ENCODE measurements around the gene CEACAM16. TPM values are rescaled to one million over a fixed set of nuclear protein-coding genes. Genes with fewer than 3 reads are reported as not detected.
A peak's percentile ranks its signal among the peaks of the same experiment; 100 is the strongest.

Gene CEACAM16
- total and polyA plus RNA-seq, 10 of the 15 experiments (the other 5 are each of a cell fraction or from before 2014, with no cell fraction given), result not detected

DNA sequence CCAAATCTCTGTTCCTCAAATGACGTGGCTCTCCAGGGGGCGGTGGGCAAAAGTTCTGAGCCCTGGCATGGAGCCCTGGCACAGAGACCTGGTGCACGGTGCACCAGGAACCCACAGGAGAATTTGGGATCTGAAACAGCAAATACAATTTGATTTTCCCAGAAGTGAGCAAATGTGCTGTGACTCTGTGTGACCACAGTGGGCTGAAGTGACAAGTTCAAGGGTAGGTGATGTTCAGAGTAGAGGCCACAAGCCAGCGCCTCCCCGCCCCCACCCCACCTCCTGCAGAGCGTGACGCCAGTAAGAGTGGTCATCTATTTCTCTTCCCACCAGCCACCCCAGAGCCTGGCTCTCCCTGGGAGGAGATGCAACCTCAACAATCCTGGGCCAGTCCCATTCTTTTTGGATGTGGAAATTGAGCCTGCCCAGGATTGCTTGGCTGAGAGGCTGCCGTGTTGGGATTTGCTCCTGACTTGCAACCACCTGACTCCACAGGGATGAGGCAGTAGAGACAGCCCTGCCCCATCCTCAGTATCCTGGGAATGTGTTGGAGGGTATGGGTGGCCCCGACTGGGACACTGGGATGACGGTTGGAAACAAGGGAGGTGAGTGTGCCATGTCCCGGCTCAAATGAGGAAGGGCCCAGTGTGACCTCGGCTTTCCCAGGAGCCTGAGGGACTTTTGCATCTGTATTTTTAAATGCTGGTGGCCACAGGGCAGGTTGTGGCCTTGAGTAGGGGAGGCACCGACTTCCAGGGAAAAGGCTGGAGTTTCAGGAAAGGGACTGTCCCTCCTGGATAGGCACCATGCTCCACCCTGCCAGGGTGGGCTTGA is 38.5 kb downstream of the CEACAM16 start (continued):
- TF ChIP-seq, protein P1, sequence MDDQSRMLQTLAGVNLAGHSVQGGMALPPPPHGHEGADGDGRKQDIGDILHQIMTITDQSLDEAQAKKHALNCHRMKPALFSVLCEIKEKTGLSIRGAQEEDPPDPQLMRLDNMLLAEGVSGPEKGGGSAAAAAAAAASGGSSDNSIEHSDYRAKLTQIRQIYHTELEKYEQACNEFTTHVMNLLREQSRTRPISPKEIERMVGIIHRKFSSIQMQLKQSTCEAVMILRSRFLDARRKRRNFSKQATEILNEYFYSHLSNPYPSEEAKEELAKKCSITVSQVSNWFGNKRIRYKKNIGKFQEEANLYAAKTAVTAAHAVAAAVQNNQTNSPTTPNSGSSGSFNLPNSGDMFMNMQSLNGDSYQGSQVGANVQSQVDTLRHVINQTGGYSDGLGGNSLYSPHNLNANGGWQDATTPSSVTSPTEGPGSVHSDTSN (IDR thresholded peaks at IDR 0.05; ENCODE audit: insufficient replicate concordance, low read depth, low read length), result no peak
- no peak for TF ChIP-seq MYC (IDR thresholded peaks at IDR 0.05; ENCODE audit: insufficient read depth, insufficient read length, insufficient replicate concordance, low read length, severe bottlenecking)
- TF ChIP-seq, protein P2, sequence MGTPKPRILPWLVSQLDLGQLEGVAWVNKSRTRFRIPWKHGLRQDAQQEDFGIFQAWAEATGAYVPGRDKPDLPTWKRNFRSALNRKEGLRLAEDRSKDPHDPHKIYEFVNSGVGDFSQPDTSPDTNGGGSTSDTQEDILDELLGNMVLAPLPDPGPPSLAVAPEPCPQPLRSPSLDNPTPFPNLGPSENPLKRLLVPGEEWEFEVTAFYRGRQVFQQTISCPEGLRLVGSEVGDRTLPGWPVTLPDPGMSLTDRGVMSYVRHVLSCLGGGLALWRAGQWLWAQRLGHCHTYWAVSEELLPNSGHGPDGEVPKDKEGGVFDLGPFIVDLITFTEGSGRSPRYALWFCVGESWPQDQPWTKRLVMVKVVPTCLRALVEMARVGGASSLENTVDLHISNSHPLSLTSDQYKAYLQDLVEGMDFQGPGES (IDR thresholded peaks at IDR 0.05), result no peak
- TF ChIP-seq YBX1 (IDR thresholded peaks at IDR 0.05), result no peak
- TF ChIP-seq HDGF (IDR thresholded peaks at IDR 0.05), result no peak; the same call in 1 of the 2 replicates
- TF ChIP-seq, protein P3, sequence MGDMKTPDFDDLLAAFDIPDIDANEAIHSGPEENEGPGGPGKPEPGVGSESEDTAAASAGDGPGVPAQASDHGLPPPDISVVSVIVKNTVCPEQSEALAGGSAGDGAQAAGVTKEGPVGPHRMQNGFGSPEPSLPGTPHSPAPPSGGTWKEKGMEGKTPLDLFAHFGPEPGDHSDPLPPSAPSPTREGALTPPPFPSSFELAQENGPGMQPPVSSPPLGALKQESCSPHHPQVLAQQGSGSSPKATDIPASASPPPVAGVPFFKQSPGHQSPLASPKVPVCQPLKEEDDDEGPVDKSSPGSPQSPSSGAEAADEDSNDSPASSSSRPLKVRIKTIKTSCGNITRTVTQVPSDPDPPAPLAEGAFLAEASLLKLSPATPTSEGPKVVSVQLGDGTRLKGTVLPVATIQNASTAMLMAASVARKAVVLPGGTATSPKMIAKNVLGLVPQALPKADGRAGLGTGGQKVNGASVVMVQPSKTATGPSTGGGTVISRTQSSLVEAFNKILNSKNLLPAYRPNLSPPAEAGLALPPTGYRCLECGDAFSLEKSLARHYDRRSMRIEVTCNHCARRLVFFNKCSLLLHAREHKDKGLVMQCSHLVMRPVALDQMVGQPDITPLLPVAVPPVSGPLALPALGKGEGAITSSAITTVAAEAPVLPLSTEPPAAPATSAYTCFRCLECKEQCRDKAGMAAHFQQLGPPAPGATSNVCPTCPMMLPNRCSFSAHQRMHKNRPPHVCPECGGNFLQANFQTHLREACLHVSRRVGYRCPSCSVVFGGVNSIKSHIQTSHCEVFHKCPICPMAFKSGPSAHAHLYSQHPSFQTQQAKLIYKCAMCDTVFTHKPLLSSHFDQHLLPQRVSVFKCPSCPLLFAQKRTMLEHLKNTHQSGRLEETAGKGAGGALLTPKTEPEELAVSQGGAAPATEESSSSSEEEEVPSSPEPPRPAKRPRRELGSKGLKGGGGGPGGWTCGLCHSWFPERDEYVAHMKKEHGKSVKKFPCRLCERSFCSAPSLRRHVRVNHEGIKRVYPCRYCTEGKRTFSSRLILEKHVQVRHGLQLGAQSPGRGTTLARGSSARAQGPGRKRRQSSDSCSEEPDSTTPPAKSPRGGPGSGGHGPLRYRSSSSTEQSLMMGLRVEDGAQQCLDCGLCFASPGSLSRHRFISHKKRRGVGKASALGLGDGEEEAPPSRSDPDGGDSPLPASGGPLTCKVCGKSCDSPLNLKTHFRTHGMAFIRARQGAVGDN (IDR thresholded peaks at IDR 0.05), result peak; percentile 51
- TF ChIP-seq, protein P4, sequence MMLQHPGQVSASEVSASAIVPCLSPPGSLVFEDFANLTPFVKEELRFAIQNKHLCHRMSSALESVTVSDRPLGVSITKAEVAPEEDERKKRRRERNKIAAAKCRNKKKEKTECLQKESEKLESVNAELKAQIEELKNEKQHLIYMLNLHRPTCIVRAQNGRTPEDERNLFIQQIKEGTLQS (IDR thresholded peaks at IDR 0.05; ENCODE audit: borderline replicate concordance, extremely low read depth, low read depth, low read length), result no peak
- TF ChIP-seq, protein P5, sequence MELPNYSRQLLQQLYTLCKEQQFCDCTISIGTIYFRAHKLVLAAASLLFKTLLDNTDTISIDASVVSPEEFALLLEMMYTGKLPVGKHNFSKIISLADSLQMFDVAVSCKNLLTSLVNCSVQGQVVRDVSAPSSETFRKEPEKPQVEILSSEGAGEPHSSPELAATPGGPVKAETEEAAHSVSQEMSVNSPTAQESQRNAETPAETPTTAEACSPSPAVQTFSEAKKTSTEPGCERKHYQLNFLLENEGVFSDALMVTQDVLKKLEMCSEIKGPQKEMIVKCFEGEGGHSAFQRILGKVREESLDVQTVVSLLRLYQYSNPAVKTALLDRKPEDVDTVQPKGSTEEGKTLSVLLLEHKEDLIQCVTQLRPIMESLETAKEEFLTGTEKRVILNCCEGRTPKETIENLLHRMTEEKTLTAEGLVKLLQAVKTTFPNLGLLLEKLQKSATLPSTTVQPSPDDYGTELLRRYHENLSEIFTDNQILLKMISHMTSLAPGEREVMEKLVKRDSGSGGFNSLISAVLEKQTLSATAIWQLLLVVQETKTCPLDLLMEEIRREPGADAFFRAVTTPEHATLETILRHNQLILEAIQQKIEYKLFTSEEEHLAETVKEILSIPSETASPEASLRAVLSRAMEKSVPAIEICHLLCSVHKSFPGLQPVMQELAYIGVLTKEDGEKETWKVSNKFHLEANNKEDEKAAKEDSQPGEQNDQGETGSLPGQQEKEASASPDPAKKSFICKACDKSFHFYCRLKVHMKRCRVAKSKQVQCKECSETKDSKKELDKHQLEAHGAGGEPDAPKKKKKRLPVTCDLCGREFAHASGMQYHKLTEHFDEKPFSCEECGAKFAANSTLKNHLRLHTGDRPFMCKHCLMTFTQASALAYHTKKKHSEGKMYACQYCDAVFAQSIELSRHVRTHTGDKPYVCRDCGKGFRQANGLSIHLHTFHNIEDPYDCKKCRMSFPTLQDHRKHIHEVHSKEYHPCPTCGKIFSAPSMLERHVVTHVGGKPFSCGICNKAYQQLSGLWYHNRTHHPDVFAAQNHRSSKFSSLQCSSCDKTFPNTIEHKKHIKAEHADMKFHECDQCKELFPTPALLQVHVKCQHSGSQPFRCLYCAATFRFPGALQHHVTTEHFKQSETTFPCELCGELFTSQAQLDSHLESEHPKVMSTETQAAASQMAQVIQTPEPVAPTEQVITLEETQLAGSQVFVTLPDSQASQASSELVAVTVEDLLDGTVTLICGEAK (IDR thresholded peaks at IDR 0.05; ENCODE audit: borderline replicate concordance), result no peak
- peak; percentile 79 for TF ChIP-seq NFIC (IDR thresholded peaks at IDR 0.05; ENCODE audit: low read depth, low read length)
- no peak for TF ChIP-seq BMI1 (IDR thresholded peaks at IDR 0.05; ENCODE audit: borderline replicate concordance)
- TF ChIP-seq SMAD1 (IDR thresholded peaks at IDR 0.05; ENCODE audit: low read depth, partially characterized antibody), result no peak
- TF ChIP-seq TARDBP (IDR thresholded peaks at IDR 0.05; ENCODE audit: borderline replicate concordance), result no peak
- TF ChIP-seq WRNIP1 (IDR thresholded peaks at IDR 0.05; ENCODE audit: borderline replicate concordance, low read depth, low read length), result no peak
- TF ChIP-seq ATF7 (IDR thresholded peaks at IDR 0.05; ENCODE audit: low read depth), result no peak
- TF ChIP-seq, protein P6, sequence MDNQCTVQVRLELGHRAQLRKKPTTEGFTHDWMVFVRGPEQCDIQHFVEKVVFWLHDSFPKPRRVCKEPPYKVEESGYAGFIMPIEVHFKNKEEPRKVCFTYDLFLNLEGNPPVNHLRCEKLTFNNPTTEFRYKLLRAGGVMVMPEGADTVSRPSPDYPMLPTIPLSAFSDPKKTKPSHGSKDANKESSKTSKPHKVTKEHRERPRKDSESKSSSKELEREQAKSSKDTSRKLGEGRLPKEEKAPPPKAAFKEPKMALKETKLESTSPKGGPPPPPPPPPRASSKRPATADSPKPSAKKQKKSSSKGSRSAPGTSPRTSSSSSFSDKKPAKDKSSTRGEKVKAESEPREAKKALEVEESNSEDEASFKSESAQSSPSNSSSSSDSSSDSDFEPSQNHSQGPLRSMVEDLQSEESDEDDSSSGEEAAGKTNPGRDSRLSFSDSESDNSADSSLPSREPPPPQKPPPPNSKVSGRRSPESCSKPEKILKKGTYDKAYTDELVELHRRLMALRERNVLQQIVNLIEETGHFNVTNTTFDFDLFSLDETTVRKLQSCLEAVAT (IDR thresholded peaks at IDR 0.05), result no peak
- TF ChIP-seq RBBP5 (conservative IDR thresholded peaks at IDR 0.05), result no peak

All from GM12878 (cell line).